GM12892 (cell line): ENCODE data around the gene SPSB3.

ENCODE experiments used
- POLR2A ChIP-seq: IDR thresholded peaks from 2 replicates; pipeline ENCODE4 v1.6.1; 2011; ENCODE audit warnings: low read depth, low read length, control low read depth
- POLR2AphosphoS5 ChIP-seq: IDR thresholded peaks from 2 replicates; pipeline ENCODE4 v1.6.1; 2011; ENCODE audit warnings: low read depth, low read length, control low read depth
- TAF1 ChIP-seq: IDR thresholded peaks from 2 replicates; pipeline ENCODE4 v1.6.1; 2011; ENCODE audit warnings: low read depth, mild to moderate bottlenecking, control low read depth, low read length, borderline replicate concordance

DNA sequence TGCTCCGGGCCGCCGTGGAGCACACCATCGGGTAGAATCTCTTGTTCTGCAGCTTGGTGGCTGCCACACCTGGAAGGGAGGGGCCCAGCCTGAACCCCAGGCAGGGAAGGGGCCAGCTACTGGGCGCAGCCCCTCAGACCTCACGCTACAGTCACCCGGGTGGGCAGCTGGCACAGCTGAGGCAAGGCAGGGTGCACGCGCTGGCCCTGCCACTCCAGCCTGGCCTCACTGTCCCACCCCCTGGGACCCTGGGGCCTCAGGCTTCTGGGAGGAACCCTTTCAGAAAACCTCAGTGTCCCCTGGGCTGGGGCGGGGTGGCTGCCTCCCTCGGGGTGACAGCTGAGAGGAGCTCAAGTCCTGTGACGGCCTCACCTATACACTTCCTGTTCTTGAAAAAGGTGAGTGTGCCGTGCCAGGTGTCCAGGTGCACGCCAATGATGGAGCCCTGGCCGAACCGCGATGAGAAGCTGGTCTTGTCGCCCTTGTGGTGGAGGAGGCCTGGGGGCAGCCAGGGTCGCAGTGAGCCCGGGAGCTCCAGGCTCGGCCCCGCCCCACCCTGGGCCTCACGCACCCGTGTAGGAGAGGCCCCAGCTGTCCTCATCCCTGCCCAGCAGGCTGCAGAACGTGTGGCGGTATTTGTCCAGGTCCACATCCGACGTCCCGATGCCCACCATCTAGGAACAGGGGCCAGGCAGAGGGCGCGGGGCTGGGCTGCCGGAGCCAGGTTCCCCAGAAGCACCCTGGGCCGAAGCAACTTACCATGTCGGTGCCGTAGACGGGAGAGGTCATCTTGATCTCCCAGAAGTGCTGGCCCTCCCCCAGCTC lies 4.8 kb downstream of the SPSB3 start:
- TF ChIP-seq TAF1: no peak
- TF ChIP-seq POLR2A: 0 out of 2 replicates have a peak, but pooled peaks have one; percentile 28
- 0 out of 2 replicates have a peak, but pooled peaks have one; percentile 7 for TF ChIP-seq POLR2AphosphoS5
